Hematopoietic multipotent progenitor cell treated with erythropoietin and hydrocortisone succinate and interleukin-3 and kit ligand, for 17 days (in vitro differentiated cells): ENCODE results near the gene MTX3.

Experiments used
- DNase-seq: peaks from one replicate; pipeline ENCODE4 v3.0.0-alpha.2; 2015; ENCODE audit warnings: low spot score

MTX3 gene

DNA sequence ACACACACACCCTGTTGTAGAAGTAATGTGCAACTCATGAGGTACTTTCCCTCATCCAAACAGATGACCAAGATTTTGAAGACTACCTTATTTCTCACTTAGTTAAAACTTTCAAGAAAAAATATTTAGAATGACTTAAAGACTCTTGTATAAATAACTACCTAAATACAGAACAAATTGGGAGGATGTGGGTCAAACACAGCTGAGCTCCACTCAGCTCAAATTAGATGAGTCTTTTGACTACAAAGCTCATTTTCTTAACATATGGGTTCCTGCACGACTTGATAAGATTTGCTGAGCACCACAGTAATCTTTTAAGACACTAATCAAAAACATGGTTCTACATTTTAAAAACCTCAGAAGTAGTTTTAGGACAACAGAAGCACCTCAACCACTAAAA lies 8.9 kb downstream of the MTX3 start:
- DNase-seq, result no peak

DNA sequence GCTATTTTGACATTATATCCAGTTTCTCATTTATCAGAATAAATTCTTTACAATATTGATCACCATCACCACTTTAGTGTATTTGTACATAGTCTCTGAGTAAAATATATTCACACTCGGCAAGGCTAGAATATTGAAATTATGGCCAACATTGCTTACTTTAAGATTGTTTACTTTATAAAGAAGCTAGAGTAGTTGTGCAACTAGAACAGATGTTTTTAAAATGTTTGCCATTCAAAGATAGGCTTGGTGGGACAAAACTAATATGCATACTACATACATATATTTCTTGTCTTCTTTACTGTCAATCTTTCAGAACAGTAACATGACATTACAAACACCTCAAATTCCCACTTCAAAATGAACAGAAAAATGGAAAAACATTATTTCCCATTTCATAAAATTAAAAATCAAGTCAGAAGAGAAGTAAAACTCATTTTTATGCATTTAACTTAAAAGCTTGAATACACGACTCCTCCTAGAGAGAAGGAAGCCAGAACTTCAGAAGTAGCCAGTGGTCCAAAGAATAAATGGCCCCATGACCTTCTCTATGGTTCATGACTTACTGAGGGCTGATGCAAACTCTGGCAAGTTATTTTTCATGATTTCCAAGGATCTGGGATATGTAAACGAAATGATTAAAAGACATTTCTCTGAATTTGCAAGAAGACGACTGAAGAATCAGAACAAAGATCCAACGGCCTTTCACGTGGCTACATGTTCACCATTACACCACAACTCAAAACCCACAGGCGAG lies 14.1 kb downstream of the MTX3 start:
- no peak for DNase-seq

- no peak for DNase-seq
Observed at GRCh38 chr5:79975422-79975821, 15.6 kb downstream of the MTX3 start.

DNA sequence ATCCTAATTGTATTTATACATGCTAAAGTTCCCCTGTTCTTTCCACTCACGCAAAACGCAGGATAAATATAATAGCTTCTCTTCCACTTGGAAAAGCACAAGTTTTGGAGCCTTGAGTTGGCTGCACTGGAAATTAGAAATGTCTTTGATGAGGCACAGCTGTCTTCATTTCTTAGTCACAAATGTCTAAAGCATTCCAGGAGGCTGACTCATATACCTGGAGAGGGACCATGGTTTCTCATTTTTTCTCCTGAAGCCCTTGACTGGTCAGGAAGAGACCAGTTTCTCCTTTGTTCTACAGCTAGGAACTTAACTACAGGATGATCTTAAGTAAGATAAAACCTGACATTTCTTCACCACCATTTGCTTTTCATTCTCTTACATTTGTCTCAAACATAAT lies 16.2 kb downstream of the MTX3 start:
- DNase-seq, result no peak

DNA sequence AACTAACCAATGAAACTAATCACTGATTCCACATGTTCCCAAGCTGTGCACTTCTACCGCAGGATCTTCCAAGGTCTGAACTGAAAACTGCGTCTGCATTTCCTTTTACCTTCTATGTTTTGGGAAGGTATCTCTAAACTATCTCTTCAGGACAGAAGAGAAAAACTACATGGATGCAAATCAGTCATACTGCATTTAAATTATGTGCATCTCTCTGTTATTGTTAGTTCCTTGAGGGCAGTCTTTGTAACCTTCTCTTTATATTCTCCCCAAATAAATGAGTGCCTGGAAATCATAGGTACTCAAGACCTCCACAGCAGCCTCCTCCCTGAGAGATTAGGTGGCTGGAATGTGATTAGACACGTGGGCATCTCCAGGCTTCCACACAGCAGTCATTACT lies 17.1 kb downstream of the MTX3 start:
- no peak for DNase-seq

GRCh38 chr5:79973511-79973910 lies 17.6 kb downstream of the MTX3 start:
- no peak for DNase-seq

GRCh38 chr5:79971156-79971555 lies 19.9 kb downstream of the MTX3 start:
- DNase-seq, result no peak

- DNase-seq, result no peak
Observed at GRCh38 chr5:79966448-79966847, 24.6 kb downstream of the MTX3 start.

DNA sequence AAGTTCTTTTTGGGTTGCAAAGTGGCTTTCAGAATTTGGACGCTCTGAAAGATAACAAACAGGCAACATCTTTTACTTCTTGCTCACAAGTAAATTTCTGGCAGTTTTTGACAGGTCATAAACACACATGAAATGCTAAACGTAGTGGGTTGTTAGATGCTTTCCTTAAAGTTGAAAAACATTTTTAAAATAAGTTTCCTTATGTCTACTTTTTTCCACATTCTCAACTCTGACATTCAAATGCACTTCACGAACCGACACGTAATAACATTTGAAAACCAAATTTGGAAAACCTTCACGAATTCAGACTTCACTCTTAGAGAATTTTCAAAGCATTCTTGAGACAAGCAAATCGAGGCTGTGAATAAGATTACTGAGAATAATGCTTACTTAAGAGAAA lies 26.9 kb downstream of the MTX3 start:
- DNase-seq, result no peak

DNA sequence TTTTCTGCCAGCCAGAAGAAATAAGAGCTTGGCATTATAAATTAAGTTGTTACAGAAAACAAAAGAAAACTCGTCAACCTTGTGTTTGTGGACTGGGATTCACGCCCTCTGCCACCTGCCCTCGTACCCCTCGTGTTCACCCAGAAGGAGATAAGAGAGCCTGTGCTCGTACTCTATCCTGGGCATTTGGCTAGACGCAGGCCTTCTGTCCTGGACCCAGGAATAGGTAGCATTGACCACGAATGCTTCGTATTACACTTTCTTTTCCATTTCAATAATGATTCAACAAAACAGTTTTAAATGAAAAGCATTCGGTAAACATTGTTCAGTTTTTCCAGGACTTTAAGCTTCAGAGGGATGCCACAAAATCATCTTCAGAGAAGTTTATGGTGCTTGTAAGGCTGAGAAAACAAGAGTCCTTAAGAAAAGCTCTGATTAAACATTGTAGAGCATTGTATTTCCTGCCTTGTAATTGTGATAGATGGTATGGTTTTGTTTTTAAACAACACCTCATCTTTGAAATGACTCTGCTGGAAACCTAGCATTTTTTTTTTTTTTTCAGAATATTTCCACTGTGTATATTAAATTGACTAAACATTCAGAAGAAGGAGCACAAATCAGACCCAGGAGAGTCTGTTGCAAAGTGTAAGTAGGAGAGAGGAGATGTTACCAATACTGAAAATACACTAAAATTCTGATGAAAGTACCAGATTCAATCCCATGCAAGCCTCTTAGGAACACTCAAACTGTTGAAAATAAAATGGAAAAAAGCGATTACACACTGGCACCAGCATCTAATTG lies 27.6 kb downstream of the MTX3 start:
- DNase-seq, result no peak

- no peak for DNase-seq
Observed at GRCh38 chr5:79962575-79963222, 28.4 kb downstream of the MTX3 start.

- DNase-seq, result no peak
Observed at GRCh38 chr5:79961716-79962574, 29.1 kb downstream of the MTX3 start.

GRCh38 chr5:79959407-79959806 lies 31.7 kb downstream of the MTX3 start:
- no peak for DNase-seq

DNA sequence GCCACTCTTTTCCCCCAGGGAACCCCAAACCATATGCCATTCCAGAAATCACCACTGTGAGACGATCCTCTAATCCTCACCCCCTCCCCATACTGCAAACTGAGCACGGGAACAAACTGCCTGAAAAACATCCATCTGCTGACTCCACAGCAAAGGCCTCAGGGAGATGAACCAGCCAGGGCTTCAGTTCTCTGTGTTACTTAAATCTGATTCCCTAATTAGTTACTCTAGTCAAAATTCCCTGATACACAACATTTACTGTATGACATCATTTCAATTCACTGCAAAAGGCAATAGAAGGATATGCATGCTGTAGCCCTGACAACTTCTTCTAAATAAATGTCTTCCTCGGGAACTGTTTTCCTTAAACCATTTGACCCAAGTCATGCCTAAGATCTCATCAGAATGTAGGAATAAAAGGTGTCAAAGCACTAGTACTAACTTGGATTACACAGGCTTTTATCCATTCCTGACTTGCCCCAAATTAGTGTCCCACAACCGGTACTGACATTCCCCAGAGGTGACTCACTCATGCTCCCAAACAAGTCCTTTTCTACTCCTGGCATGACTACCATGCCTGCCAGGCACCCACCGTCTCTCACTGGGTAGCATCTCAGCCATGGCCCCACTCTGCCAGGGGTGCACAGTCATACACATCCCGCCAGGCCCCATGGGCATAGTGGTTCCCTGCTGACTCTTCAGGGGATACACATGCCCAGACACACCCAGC lies 35.0 kb downstream of the MTX3 start:
- no peak for DNase-seq

DNA sequence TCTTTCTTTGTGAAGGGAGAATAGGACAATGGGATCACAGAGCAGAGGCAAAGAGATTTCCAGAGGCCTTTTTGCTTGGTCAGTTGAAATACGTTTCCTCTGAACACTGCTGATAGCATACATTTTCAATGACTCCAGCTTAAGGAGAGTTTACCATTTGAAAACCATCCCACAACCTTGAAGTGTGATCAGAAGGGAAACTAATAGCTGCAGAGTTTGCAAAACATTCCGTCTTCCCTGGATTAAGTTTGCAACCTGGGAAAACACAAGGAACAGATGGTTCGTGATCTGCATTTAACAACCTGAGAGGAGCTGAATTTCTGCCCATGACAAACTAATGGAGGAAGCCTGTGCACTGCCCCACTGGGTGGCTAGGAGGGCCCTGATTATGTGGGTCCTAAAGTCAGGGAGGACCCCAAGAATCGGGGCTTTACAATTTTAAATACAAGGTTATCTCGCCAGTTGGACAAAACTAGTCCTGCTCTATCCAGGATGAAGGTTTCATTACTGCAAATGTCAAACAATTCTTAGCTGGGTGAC lies 35.6 kb downstream of the MTX3 start:
- no peak for DNase-seq

DNA sequence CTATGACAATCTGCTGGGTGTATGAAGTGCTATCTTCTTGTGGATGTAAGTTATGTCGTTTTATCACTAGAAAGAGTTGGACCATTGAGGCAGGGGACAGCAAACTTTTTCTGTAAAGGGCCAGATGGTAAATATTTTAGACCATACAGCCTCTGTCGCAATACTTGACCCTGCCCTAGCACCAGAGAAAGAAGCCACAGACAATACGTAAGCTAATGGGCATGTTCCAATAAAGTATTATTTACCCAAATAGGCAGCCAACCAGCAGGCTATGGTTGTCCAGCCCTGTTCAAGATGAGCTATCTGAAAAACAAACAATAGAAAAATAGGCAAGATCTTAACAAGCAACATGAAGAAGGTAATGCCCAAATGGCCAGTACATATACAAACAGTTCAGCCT lies 36.4 kb downstream of the MTX3 start:
- no peak for DNase-seq

DNA sequence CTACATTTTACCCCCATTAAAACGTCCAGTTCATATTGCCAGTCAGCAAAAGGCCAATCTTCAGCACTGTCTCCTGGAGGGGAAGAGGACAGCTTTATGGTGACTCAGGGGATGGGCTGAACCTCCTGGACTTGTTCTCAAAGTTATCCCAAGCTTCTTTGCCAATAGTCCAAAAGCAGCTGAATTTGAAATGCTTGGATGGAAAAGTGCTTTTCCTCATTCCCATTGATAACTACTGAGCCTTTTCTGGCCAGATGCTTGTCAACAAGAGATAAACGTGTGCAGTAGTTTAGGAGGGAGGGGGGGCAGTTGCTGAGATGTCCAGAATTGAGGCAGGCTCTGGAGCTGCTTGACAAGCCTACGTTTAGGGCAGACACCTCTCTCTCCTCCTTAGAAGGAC lies 43.5 kb downstream of the MTX3 start:
- DNase-seq, result no peak

- no peak for DNase-seq
Observed at GRCh38 chr5:79938468-79938867, 52.6 kb downstream of the MTX3 start.

DNA sequence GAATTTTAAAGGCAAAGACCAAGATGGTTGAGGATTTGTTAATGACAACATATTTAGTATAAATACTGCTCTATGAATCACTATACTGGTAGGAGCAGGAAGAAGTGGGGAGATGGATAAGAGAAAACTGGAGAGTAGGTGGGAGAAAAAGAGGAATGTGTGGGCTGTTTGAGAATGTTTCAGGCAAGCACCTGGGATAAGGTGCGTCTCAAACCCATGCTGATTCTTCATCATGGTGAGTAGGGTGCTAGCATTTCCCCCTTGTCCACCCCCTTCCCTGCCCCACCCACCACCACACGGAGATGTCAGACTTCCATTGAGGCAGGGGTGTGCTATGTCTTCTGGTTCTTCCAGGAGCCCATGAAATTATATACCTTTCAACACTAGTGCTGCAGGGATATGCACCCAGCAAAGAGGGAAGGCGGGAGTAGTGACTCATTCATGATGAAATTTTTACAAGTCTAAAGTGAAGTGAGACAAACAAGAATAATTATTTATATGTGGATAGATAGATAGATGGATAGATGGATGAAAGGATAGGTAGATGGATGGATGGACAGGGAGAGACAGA lies 54.3 kb downstream of the MTX3 start:
- DNase-seq, result no peak

- no peak for DNase-seq
Observed at GRCh38 chr5:79936002-79936645, 54.9 kb downstream of the MTX3 start.
